CD1c-positive myeloid dendritic cell (primary cell): Measurements from ENCODE around the gene ZNF32.
A peak's percentile ranks its signal among the peaks of the same experiment; 100 is the strongest.
"Not testable (repeated sequence)": the region's sequence is repeated elsewhere in the genome, so short reads cannot be mapped to it uniquely, and the experiment has no call there.

Source experiments
- DNase-seq: peaks from one replicate; pipeline ENCODE4 v3.0.0-alpha.2; 2016; ENCODE audit errors: extremely low spot score

ZNF32 gene

DNA sequence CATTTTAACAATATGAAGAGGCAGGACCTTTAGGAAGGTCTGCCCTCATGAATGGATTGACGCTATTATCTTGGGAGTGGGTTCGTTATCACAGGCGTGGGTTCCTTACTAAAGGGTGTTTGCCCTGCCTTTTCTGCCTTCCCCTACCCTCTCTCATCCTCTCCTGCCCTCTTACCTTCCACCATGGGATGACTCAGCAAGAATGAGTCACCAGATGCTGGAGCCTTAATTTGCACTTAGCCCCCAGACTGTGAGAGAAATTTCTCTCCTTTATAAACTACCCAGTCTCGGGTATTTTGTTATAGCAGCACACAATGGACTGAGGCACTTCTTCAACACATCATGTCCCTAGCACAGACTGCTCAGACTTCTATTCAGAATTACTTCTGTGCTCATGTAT, 31.4 kb upstream of the ZNF32 start:
- DNase-seq = no peak

DNA sequence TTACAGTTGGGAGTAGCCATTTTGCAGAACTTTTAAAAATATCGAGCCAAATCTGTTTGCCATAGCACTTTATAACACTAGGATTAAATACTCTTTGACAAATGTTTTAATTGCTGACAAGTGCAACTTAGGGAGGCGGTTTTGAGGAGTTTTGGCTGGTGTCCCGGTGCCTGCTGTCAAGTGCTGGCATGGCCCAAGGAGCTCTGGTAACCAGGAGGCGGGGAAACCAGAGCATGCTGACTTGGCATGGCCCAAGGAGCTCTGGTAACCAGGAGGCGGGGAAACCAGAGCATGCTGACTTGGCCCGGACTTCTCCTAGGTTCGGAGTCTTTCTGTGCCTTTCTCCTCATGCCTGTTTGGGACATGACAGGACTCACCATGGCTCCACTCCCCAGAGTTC, 30.8 kb upstream of the ZNF32 start:
- DNase-seq = no peak

- DNase-seq = no peak
These were observed 30.0 kb upstream of the ZNF32 start for GRCh38 chr10:43678654-43679053.

GRCh38 chr10:43676901-43677300, 28.2 kb upstream of the ZNF32 start:
- DNase-seq = no peak

DNA sequence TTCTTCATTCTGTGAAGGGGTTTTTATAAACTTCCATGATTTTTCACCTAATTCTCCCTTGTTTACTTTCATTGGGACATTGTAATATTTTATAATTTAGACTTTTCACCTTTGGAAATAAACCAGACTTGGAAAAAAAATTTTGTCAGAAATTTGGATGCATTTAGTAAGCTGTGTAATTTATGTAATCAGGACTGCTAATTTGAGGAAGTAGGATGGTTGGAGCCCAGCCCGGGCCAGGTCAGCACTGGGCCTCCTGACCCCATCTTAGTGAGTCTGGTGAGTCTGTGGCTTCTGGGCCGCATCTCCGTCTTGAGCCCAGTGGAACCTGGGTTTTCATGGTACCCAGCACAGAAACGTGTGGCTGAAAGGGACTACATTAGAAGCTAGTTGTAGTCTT, 27.6 kb upstream of the ZNF32 start:
- DNase-seq = no peak

DNA sequence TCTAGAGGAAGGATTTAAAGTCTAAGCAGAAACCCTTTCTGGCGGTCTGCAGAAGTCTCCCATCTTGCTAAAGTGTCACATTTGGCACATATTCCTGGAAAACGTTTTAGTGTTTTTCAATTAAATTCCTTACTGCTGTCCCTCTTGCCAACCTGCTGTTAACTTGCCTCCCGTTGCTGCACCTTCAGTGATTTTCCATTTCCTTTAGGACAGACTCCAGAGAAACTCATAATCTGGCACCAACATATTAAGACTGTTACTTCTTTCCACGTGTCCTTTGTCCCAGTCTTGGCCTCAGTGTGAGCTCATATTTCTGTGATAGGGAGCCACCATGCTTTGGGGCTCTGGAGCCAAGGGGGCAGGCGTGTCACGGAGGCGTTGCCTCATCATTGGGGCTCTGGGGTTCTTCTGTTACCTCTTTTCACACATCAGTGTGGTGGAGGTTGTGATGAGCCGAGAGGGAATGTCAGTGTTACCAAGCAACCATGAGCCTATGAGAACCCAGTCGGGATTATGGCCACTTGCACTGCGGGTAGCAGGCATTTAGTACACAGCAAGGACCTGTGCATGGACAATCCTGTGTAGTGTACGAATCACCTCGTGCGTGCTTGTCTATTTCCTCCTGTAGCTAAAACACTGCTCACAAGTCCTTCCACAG, 26.0 kb upstream of the ZNF32 start:
- no peak for DNase-seq

DNA sequence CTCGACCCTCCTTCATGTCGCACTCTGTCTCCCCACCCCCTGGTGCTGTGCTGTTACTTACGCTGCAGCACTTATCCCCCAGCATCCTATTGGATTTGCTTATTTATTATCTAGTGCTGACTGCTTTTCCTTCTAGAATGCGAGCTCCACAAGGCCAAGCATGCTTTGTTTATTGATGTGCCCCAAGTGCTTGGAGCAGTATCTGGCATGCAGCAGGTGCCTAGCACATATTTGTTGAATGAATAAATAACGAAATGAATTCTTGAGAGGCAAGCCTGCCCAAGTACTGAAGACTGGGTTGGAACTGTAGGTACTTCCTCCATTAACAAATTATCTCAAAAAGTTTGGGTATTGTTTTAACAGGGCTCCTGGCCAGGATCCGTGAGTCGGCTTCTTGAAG, 24.8 kb upstream of the ZNF32 start:
- no peak for DNase-seq

DNA sequence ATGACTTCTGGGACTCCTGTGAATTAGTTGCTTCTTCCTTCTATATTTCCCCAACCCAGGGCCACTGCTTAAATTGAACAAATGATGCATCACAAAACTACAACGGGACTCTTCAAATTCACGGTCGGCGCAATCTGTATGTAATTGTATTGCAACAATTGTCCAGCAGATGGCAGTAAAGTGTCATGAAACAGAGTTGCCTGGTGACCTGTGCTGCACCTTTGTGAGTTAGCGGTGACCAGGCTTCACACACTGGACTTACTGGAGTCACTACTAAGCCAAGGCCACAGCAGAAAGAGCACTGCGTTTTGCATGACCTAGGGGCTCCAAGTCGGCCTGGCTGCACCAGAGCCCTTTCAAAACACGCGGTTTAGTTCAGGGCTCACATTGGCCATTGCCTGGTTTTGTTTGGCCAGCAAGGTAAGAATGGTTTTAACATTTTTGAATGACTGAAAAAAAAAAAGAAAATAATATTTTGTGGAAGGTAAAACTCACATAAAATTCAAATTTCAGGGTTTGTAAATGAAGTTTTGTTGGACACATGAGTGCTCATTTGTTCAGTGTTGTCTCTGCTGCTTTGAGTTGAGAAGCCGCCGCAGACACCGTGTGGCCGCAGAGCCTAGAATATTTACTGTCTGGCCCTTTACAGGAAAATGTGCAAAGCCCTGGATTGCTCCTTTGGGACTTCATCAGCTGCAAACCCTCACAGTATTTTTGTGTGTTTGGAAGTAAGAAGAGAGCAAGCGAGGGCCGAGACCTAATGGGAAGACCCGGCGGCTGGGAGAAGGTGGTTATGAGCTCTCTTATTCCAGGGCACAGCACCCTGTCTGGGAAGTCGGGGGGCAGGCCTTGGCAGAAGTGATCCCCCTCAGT, 23.2 kb upstream of the ZNF32 start:
- DNase-seq = peak; percentile 77

DNA sequence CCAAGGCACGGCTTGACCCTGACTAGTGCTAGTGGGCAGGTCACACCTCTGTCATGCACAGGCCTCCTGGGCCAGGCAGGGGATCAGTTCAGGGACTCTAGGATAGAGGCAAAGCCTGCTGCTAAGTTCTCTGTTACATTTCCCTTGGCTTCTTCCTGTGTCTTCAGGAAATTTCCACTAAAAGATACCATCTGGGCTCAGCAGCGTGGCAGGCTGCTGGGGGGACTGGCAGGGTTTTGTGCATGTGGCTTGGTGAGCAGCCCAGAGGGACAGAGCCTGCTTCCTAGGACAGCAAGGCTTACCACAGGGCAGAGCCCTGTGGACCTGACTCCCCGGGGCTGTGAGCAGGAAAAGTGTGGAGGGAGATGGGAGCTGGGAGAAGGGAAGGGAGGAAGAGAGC, 20.7 kb upstream of the ZNF32 start:
- no peak for DNase-seq

- no peak for DNase-seq
These were observed 19.2 kb upstream of the ZNF32 start for GRCh38 chr10:43667761-43668386.

GRCh38 chr10:43667317-43667731, 18.6 kb upstream of the ZNF32 start:
- peak; percentile 8 for DNase-seq

DNA sequence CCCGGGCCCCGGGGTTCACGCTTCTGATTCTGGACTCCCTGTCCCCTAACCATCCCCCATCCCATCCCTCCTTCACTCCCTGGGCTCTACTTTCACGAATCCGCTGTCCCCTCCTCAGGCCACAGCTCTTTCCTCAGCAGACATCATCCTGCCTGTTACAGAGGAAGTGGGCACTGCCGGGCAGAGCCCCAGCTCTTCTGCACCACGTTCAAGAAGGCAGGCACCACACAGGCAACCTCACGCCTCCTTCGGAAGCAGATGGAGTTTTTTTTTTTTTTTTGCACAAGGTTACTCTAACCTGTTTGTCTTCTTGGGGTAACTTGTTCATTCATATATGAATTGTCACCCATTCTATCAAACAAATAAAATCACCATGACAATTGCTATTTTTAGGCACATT, 17.9 kb upstream of the ZNF32 start:
- no peak for DNase-seq

DNA sequence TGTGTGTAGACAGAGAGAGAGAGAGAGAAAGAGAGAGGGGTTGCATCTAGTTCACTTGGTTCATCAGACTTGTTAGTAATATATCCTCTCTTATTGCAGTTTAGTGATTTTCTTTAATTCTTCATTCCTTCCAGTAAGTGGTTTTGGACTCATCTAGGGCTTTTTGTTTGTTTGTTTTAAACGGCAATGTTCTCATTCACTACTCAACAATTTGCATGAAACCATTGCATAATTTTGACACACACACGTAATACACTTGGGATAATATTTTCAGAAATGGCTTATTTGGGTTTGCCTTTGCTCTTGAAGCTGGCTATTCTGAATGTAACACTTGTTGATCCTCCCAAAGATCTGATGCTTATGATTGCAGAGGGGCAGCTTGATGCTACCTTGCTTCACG, 16.4 kb upstream of the ZNF32 start:
- DNase-seq = no peak

DNA sequence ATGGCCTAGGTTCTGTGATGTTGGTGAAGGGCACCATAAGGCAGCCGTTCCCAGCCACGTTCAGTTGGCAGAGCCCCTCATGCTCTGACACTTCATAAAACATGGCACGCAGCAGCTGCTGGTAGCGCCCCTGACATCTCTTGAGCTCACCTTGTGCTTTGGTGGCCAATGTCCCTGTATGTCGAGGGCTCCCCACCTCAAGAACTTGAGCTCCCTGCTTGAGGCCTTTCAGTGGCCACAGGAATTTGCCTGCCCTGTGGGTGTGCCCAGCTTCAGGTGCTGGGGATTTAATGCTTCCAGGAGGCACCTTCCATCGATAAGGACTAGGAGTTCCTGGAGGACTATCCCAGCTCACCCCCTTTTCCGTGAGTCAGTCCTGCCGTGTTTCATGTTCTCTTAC, 9.5 kb upstream of the ZNF32 start:
- no peak for DNase-seq

DNA sequence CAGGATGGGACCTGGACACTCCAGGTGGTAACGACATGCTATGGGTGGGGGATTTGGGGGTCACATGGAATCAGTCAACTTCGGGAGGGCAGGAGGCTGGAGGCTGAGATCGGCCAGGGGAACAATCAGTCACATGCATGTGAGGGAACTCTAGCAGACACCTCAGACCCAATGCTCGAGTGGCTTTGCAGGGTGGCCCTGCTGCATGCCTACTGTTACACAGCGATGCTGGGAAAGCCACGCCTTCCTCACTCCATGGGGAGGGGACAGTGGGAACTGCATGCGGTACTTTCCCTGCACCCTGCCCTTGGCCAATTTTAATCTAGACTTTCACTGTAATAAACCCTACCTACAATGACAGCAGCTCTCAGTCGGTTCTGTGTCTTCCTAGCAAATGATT, 6.6 kb upstream of the ZNF32 start:
- DNase-seq = no peak

- no peak for DNase-seq
These were observed 5.1 kb upstream of the ZNF32 start for GRCh38 chr10:43653746-43654145.

DNA sequence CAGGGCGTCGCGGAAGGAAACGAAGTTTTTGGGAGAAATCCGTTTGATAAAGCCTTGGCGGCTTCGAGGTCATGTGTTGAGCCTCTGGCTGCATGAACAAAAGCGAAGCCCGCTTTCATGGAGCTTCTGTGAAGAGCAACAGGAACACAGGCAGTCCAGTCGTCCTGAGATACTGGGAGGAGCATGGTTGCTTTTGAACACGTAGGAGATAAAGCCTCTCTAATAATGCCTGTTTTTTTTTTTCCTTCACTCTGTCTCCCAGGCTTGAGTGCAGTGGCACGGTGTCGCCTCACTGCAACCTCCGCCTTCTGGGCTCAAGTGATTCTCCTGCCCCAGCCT, 473 bp upstream of the ZNF32 start:
- no peak for DNase-seq

GRCh38 chr10:43648095-43648397, 635 bp downstream of the ZNF32 start:
- DNase-seq = no peak

- no peak for DNase-seq
These were observed 1.1 kb downstream of the ZNF32 start for GRCh38 chr10:43647576-43647975.

GRCh38 chr10:43645866-43646265, 2.8 kb downstream of the ZNF32 start:
- no peak for DNase-seq

DNA sequence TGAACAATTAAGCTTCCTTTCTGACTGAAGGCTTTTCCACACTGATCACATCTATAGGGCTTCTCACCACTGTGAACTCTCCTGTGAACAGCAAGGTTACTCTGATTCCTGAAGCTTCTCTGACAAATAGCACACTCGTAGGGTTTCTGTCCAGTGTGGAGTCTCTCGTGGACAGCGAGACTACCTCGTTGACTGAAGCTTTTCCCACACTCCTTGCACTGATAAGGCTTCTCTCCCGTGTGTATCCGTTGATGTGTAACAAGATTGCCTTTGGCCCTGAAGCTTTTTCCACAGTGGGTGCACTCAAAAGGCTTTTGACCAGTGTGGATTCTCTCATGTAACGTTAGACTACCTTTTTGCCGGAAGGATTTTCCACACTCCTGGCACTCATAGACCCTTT, 4.4 kb downstream of the ZNF32 start:
- no peak for DNase-seq

- no peak for DNase-seq
These were observed 8.1 kb downstream of the ZNF32 start for GRCh38 chr10:43640603-43641002.

- DNase-seq = not testable (repeated sequence)
These were observed 12.9 kb downstream of the ZNF32 start for GRCh38 chr10:43635816-43636215.
